ENCODE results near the gene FAM89A. TPM values are rescaled to one million over a fixed set of nuclear protein-coding genes. Genes with fewer than 3 reads are reported as not detected.
"Not testable (repeated sequence)": the region's sequence is repeated elsewhere in the genome, so short reads cannot be mapped to it uniquely, and the experiment has no call there.

FAM89A gene
- total and polyA plus RNA-seq, 2 of the 13 experiments (the other 11 are each of a cell fraction or from before 2014, with no cell fraction given): 0.35 to 0.44 TPM

DNA sequence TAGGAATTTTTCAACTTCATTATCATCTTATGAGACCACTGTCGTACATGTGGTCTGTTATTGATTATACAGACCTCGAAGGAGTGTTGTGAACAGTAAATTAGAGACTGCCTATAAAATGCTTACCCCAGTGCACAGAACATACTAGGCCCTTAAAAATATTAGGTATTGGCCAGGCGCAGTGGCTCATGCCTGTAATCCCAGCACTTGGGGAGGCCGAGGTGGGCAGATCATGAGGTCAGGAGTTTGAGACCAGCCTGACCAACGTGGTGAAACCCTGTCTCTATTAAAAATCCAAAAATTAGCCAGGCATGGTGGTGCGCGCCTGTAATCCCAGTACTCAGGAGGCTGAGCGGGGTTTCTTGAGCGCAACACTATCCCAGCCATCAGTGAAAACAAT, 10.9 kb upstream of the FAM89A start:
- ATAC-seq; CTCF ChIA-PET (ENCODE audit: low intra/inter-chr PET ratio, low total read pairs); POLR2A ChIA-PET; intact Hi-C loops (cut with micrococcal nuclease; ENCODE audit: unreplicated experiment); H3K9ac ChIP-seq (ENCODE audit: insufficient read depth, low read depth, low read length); H3K27ac ChIP-seq (ENCODE audit: extremely low read length, insufficient read depth, low read length); H3K27me3 ChIP-seq (ENCODE audit: control insufficient read depth in 1 of 2, insufficient read depth in 2 of 2, low read length in 2 of 2); in situ Hi-C loops (cut with HindIII; ENCODE audit: extremely low pct_ligation_motif_present, low pct_unique_long_range_greater_than_20kb); H3K4me2 ChIP-seq (ENCODE audit: low read depth, low read length); H3K4me3 ChIP-seq (replicated peaks in 1 of 3; ENCODE audit: insufficient read depth in 1 of 3, low read depth in 2 of 3, low read length in 3 of 3); H2AFZ ChIP-seq (ENCODE audit: low read length); H3K36me3 ChIP-seq (replicated peaks in 1 of 2; ENCODE audit: control insufficient read depth in 1 of 2, insufficient read depth in 2 of 2, low read length in 2 of 2); DNase-seq (ENCODE audit: low spot score); H3K9me3 ChIP-seq (ENCODE audit: low read length); BruUV-seq (replicated peaks); H4K20me1 ChIP-seq (ENCODE audit: insufficient read depth, low read length); FAIRE-seq; H3K79me2 ChIP-seq (ENCODE audit: insufficient read depth, low read length): not testable (repeated sequence)
- 67% methylated on average over 9 of the region's 9 CpGs for WGBS (ENCODE audit: low lambda C conversion rate)
- peaks cover 16% of the 10 kb centered on the region for H3K4me1 ChIP-seq (ENCODE audit: insufficient read depth, low read length)

DNA sequence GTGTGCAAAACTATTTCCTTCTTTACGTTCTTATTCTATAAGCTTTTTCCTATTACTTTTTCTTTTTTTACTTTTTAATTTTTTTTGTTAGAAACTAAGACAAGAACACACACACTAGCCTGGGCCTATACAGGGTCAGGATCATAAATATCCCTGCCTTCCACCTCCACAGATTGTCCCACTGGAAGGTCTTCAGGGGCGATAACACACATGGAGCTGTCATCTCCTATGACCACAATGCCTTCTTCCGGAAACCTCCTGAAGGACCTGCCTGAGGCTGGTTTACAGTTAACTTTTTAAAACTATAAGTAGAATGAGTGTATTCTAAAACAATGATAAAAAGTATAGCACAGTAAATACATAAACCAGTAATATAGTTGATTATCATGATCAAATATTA, 10.3 kb upstream of the FAM89A start:
- no peak overlapping the region for H3K4me3 ChIP-seq (replicated peaks in 1 of 3; ENCODE audit: insufficient read depth in 1 of 3, low read depth in 2 of 3, low read length in 3 of 3)
- H2AFZ ChIP-seq (ENCODE audit: low read length): no peak overlapping the region
- ChIA-PET POLR2A (no interaction called here), CTCF (ENCODE audit: low intra/inter-chr PET ratio, low total read pairs) (no interaction called here)
- no peak overlapping the region for H3K4me2 ChIP-seq (ENCODE audit: low read depth, low read length)
- no peaks in the 10 kb centered on the region for H3K79me2 ChIP-seq (ENCODE audit: insufficient read depth, low read length)
- FAIRE-seq: no peak
- no TSS peak for BruUV-seq (replicated peaks)
- in situ Hi-C loops (cut with HindIII; ENCODE audit: extremely low pct_ligation_motif_present, low pct_unique_long_range_greater_than_20kb) (no loop called here), intact Hi-C loops (cut with micrococcal nuclease; ENCODE audit: unreplicated experiment) (no loop called here)
- no peak for ATAC-seq
- H3K27ac ChIP-seq (ENCODE audit: extremely low read length, insufficient read depth, low read length): no peak overlapping the region
- peaks cover 2% of the 10 kb centered on the region; the same call in 1 of the 2 replicates for H3K9me3 ChIP-seq (ENCODE audit: low read length)
- DNase-seq (ENCODE audit: low spot score): no peak
- no peak overlapping the region for H3K9ac ChIP-seq (ENCODE audit: insufficient read depth, low read depth, low read length)
- peaks cover 16% of the 10 kb centered on the region for H3K4me1 ChIP-seq (ENCODE audit: insufficient read depth, low read length)
- no peaks in the 10 kb centered on the region for H3K36me3 ChIP-seq (replicated peaks in 1 of 2; ENCODE audit: control insufficient read depth in 1 of 2, insufficient read depth in 2 of 2, low read length in 2 of 2)
- peaks cover 1 to 5% of the 10 kb centered on the region in 2 experiments; a peak in 3 of 5 replicates for H3K27me3 ChIP-seq (ENCODE audit: control insufficient read depth in 1 of 2, insufficient read depth in 2 of 2, low read length in 2 of 2)
- no peaks in the 10 kb centered on the region for H4K20me1 ChIP-seq (ENCODE audit: insufficient read depth, low read length)
- WGBS (ENCODE audit: low lambda C conversion rate): 93% methylated on average over 3 of the region's 3 CpGs
- TF ChIP-seq PRPF4 (IDR thresholded peaks at IDR 0.05; ENCODE audit: low read depth, low read length, poor library complexity, severe bottlenecking) (no peak), IRX3 (CRISPR knock-in tag; IDR thresholded peaks at IDR 0.05; ENCODE audit: borderline replicate concordance, low read depth) (no peak), ZNF451 (CRISPR knock-in tag; IDR thresholded peaks at IDR 0.05) (no peak), POLR2A (IDR thresholded peaks at IDR 0.05; ENCODE audit: insufficient read depth in 1 of 2, low read depth in 2 of 2, low read length in 2 of 2) (no peak), ATM (IDR thresholded peaks at IDR 0.05; ENCODE audit: borderline replicate concordance) (no peak), MTF2 (CRISPR knock-in tag; IDR thresholded peaks at IDR 0.05; ENCODE audit: borderline replicate concordance) (no peak)
- TF ChIP-seq, protein P1, sequence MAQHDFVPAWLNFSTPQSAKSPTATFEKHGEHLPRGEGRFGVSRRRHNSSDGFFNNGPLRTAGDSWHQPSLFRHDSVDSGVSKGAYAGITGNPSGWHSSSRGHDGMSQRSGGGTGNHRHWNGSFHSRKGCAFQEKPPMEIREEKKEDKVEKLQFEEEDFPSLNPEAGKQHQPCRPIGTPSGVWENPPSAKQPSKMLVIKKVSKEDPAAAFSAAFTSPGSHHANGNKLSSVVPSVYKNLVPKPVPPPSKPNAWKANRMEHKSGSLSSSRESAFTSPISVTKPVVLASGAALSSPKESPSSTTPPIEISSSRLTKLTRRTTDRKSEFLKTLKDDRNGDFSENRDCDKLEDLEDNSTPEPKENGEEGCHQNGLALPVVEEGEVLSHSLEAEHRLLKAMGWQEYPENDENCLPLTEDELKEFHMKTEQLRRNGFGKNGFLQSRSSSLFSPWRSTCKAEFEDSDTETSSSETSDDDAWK (CRISPR knock-in tag; IDR thresholded peaks at IDR 0.05): no peak
- TF ChIP-seq, protein P2, sequence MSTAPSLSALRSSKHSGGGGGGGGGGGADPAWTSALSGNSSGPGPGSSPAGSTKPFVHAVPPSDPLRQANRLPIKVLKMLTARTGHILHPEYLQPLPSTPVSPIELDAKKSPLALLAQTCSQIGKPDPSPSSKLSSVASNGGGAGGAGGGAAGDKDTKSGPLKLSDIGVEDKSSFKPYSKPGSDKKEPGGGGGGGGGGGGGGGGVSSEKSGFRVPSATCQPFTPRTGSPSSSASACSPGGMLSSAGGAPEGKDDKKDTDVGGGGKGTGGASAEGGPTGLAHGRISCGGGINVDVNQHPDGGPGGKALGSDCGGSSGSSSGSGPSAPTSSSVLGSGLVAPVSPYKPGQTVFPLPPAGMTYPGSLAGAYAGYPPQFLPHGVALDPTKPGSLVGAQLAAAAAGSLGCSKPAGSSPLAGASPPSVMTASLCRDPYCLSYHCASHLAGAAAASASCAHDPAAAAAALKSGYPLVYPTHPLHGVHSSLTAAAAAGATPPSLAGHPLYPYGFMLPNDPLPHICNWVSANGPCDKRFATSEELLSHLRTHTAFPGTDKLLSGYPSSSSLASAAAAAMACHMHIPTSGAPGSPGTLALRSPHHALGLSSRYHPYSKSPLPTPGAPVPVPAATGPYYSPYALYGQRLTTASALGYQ (CRISPR knock-in tag; IDR thresholded peaks at IDR 0.05): no peak
- TF ChIP-seq, protein P3, sequence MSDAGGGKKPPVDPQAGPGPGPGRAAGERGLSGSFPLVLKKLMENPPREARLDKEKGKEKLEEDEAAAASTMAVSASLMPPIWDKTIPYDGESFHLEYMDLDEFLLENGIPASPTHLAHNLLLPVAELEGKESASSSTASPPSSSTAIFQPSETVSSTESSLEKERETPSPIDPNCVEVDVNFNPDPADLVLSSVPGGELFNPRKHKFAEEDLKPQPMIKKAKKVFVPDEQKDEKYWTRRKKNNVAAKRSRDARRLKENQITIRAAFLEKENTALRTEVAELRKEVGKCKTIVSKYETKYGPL (CRISPR knock-in tag; IDR thresholded peaks at IDR 0.05): no peak
- TF ChIP-seq, protein P4, sequence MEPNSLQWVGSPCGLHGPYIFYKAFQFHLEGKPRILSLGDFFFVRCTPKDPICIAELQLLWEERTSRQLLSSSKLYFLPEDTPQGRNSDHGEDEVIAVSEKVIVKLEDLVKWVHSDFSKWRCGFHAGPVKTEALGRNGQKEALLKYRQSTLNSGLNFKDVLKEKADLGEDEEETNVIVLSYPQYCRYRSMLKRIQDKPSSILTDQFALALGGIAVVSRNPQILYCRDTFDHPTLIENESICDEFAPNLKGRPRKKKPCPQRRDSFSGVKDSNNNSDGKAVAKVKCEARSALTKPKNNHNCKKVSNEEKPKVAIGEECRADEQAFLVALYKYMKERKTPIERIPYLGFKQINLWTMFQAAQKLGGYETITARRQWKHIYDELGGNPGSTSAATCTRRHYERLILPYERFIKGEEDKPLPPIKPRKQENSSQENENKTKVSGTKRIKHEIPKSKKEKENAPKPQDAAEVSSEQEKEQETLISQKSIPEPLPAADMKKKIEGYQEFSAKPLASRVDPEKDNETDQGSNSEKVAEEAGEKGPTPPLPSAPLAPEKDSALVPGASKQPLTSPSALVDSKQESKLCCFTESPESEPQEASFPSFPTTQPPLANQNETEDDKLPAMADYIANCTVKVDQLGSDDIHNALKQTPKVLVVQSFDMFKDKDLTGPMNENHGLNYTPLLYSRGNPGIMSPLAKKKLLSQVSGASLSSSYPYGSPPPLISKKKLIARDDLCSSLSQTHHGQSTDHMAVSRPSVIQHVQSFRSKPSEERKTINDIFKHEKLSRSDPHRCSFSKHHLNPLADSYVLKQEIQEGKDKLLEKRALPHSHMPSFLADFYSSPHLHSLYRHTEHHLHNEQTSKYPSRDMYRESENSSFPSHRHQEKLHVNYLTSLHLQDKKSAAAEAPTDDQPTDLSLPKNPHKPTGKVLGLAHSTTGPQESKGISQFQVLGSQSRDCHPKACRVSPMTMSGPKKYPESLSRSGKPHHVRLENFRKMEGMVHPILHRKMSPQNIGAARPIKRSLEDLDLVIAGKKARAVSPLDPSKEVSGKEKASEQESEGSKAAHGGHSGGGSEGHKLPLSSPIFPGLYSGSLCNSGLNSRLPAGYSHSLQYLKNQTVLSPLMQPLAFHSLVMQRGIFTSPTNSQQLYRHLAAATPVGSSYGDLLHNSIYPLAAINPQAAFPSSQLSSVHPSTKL (CRISPR knock-in tag; IDR thresholded peaks at IDR 0.05): no peak

All from HepG2 (cell line).